ENCODE measurements around the gene ZIM2.
"Not testable (repeated sequence)": the region's sequence is repeated elsewhere in the genome, so short reads cannot be mapped to it uniquely, and the experiment has no call there.

Gene ZIM2

DNA sequence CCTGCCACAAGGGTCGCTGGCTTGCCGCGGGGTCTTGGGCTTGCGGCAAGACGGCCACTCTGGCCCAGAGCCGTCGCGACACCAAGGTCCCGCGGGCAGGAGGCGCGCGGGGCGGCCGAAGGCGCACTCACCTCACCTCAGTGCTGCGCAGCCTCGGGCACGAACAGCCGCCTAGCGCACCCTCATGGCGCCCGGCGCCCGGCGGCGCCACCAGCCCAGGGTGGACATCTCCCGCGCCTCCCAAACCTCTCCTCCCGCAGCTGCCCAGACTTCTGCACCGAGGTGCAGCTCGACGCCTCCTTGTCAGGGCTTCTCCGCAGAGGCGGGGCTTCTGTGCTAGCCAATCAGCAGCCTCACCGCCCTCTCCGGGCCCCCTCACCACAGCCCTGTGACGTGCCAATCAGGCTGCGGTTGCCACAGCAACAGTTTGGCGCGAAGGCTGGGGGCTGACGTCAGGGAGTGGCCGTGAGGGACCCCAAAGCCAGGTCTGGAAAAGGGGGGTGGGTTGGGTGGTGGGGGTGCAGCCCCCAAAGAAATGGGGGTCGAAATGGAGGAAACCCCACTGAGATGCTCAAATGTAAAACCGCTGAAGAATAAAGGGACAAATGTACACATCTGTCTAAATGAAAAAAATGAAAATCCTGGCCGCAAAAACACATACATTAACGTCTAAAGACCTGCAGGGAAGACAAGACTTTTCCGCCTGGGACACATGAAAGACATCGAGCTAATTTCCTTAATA, at the start of gene ZIM2, which contains the start of gene PEG3:
Gene ZIM2, minus strand, starts transcription at position 276 of the 742 bp plus-strand sequence. CDS start 16,449 bp downstream, outside the sequence.
Gene PEG3, minus strand, starts transcription at position 276 of the 742 bp plus-strand sequence. CDS start 16,071 bp downstream, outside the sequence.
- DNase-seq (ENCODE audit: low read depth in 3 of 3, low spot score in 1 of 3): no peak

DNA sequence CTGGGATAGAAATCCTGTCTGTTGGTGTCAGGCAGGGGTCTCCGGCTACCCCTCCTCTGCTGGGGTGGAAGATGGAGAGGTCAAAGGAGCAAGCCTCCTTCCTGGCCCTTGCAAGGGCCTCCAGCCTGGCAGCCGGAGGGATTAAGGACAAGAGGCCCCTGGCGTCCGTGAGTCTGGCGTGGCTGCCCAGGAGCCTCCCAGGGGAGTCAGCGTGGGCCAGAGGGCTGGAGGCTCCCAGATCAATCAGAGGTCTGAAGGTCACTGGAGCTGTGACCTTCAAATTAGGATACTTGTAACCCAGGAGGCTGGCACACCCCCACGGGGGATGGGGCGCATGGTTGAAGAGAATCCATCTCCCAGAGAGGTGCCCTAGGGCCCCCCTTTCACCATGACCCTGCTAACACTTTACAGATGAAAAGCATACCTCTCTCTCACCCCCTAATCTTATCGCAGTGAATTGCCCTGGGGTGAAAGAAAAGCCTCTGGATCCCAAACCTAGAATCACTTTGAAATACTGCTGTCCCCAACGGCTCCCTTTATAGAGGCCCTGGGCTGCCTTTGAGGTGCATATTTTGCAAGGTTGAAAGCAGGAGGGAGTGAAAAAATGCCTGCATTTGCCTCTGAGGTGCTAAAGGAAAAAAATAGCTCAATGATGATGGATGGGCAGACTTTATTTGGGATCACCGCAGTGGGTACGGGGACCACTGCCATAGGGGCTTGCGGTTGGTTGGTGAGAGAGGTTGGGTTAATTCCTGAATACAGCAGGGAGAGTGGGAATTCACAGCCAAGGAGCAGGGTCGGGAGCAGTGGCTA, 44.9 kb upstream of the ZIM2 start:
- no peak for DNase-seq (ENCODE audit: low read depth in 3 of 3, low spot score in 1 of 3)

DNA sequence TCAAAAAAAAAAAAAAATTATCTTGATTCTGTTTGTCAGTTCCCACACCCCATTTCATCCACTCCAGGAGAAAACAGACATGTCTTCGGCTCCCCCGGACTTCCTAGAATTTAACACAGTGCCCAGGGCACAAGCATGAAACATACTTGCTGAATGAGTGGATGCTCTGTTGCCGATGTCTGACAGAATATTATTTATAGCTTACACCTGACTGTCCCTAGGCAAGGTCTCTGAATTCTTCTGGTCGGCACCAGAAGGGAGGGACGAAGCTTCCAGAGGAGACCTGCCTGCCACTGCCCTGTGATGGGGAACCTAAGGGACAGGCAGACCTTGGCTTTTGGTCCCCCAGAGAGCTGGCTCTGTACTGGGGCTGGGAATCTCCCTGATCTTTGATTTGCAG, 43.9 kb upstream of the ZIM2 start:
- DNase-seq (ENCODE audit: low read depth in 3 of 3, low spot score in 1 of 3): no peak

DNA sequence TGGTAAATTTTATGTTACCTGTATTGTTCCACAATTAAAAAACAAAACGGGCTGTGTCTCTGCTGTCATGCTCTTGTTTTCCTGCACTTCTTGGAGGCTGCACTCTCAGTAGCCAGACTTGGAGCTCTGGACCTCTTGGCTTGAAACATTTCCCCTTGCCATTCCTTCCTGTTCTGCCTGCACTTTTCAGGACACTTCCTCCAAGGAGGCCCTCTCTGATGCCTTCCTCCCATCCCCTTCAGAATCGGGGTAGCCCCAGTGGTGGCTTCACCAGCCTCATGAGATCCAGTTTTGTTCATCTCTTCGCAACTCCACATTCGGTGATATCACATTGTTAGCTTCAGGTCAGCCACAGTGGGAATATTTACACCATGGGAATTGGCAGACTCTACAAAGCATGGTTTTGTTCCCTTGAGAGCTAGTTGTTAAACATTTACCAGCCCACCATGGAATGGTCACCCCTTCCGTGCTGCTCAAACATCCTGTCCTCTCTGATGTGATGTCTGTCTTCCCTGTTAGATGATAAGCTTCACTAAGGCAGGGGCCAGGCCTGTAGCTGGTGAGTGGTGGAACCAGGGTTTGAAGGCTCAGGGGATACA, 40.2 kb upstream of the ZIM2 start:
- DNase-seq (ENCODE audit: low read depth in 3 of 3, low spot score in 1 of 3): no peak

DNA sequence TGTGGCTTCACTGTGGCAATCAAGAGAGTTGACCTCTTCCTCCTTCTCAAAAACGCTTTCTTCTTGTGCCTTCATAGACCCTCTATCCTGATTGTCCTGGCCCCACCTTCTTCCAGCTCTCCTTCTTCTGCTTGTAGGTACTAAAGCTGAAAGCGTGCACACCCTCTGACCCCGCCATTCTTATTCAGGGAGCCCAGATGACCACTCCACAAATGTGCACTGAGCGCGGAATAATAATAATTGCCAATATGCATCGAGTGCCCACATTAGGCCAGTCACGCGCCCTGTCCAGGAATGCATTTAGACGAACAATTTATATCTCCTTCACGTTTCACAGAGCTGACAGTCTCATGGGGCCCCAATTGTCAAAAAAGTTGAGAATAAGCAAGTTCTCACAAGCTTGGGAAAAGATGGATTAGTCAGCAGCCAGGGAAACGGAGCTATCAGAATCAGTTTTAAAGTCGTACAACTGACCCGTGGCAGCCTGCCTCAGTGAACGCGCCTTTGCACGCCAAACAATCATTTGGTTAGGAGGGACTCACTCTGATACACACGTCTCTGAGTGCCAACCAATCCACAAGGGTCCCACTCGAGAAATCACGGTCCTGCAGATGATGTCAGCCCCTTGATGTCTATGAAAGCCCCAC, 36.7 kb upstream of the ZIM2 start:
- no peak for DNase-seq (ENCODE audit: low read depth in 3 of 3, low spot score in 1 of 3)

DNA sequence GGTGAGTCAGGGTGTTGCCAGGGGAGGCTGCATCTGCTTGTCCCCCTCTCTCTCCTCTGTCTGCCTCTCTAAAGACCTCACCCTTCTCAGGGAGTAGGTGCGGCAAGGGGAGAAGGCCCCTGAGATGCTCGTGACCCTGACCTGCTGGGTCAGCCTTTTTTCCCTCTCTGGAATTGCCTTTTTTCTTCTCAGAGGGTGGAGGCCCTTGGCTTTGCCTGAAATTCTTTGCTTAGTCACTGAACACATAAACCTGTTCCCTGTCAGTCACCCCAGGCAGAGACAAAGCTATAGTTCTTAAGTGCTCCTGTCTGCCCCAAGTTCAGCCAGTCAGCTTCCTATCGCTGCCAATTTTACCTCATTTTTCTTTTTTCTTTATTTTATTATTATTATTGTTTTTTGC, 35.2 kb upstream of the ZIM2 start:
- DNase-seq (ENCODE audit: low read depth in 3 of 3, low spot score in 1 of 3): no peak

DNA sequence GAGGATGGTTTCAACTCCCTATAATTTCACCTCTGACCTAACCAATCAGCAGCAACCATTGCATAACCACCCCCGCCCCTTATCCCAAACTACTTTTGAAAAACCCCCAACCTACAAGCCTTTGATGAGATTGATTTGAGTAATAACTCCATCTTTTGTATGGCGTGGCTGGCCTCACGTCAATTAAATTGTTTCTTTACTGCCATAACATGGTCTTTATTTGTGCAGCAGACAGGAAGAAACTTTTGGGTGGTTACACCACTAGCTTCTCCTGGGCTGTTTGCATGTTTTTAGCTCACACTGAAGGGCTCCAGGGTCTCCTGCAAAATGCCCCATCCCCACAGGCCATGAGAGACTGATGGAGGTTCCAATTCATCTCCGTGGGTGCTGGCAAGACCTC, 34.0 kb upstream of the ZIM2 start:
- DNase-seq (ENCODE audit: low read depth in 3 of 3, low spot score in 1 of 3): no peak

DNA sequence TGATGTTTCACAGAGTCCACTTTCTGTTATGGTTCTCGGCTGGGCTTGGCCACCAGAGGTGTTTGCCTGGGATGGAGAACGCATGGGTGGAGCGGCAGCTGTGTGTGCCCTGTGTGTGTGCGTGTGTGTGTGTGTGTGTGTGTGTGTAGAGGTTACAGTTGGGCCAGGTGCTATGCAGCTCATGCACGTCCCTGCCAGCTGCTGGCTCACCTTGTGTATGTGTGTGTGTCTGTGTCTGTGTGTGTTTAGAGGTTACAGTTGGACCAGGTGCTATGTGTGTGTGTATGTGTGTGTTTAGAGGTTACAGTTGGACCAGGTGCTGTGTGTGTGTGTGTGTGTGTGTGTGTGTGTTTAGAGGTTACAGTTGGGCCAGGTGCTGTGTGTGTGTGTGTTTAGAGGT, 33.0 kb upstream of the ZIM2 start:
- DNase-seq (ENCODE audit: low read depth in 3 of 3, low spot score in 1 of 3): no peak

DNA sequence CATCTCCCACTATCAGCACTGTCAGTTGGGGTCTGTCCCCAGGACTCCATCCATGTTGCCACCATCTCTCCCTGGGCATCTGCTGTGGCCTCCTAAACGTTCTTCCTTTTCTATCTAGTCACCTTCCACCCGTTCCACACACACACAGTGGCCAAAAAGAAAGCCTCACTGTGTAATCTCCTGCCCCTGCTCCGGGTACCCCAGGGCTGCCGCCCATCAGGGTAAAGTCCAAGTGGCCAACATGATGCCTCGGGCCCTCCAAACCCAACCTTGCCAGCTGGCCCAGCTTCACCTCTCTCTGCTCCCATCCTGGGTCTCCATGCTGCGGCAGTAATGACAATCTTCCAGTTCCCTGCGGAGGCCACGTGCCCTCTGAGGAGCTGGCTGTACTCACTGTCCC, 29.4 kb upstream of the ZIM2 start:
- DNase-seq (ENCODE audit: low read depth in 3 of 3, low spot score in 1 of 3): no peak

DNA sequence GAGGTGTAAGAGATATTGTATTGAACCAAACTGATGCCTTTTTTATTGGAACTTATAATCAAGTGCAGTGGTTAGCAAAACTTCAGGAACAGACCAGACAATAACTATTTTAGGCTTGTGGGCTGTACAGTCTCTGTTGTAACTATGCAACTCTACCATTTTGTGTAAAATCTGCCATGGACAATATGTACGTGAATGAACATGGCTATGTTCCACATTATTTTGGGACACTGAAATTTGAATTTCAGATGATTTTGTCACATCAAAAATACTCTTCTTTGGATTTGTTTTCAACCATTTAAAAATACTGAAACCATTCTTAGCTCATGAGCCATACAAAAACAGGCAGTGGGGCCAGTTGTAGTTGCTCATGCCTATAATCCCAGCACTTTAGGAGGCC, 27.9 kb upstream of the ZIM2 start:
- no peak for DNase-seq (ENCODE audit: low read depth in 3 of 3, low spot score in 1 of 3)

DNA sequence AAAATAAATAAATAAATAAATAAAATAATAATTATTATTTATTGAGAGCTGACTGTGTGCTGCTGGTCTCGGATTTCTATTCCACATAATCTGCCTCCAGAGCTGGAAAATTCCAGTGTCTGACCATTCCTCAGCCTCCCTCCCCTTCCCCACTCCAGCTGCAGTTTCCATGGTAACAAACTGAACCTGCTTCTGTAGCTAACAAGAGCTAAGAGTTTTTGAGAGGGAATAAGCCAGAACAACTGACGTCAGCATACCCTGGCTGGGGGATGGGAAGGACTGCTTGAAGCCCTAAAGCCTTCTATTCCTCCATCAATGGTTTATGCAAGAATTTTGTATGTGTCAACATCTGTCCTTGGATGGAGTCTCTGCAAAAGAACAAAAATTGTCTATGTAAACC, 26.0 kb upstream of the ZIM2 start:
- no peak for DNase-seq (ENCODE audit: low read depth in 3 of 3, low spot score in 1 of 3)

DNA sequence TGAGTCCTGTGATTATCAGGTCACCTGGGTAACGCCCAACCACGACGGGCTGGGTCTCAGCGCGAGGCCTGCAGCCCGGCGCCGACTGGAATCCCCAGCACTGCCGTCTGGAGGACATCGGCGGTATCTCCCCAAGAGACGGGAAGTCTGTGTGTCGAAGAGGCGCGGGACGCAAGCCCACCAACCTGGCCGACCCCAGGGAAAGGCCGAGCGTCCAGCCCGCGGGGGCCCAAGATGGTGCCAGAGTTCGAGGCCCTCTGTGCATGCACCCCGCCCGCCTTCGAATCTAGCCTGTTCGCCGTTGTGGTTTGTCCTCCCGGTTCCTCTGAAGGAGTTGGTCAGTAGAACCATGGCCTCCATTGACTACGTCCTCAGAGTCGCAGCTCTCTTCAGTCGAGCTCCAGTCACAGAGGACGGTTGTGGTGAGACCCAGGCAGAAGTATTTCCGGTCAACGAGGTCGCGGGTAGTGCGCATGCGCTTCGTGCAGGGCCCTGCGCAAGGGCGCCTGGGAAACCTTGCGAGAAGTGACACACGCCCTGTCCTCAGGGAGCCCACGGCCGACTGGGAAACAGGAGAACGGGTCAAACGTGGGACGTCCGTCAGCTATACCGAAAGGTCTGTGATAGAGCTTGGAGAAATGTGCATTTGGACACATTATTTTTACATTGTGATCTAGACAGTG, 24.1 kb upstream of the ZIM2 start:
- DNase-seq (ENCODE audit: low read depth in 3 of 3, low spot score in 1 of 3): no peak

DNA sequence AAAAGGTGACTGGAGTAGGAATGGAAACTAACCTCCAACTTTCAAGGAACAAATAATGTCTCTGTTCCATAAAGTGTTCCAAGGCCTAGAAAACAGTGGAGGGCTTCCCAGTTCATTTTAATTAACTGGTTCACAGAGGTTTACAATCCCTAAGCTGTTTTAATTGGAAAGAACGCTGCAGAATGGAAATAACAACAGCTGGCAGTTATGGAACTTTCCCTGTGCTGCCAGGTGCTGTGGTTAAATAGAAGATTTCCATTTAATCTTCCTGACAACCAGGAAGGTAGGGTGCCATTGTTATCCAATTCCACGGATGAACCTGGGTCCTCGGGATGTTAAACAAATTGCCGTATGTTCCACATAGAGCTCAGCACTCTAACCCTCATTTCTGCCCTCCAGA, 22.2 kb upstream of the ZIM2 start:
- DNase-seq (ENCODE audit: low read depth in 3 of 3, low spot score in 1 of 3): no peak

DNA sequence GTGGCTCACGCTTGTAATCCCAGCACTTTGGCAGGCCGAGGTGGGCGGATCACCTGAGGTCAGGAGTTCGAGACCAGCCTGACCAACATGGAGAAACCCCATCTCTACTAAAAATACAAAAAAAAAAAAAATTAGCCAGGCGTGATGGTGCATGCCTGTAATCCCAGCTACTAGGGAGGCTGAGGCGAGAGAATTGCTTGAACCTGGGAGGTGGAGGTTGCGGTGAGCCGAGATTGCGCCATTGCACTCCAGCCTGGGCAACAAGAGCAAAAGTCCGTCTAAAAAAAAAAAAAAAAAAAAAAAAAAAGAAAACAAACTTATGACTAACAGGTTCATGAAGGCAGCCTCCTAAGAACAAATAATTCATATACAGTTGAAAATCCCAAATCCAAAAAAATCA, 19.9 kb upstream of the ZIM2 start:
- DNase-seq (ENCODE audit: low read depth in 3 of 3, low spot score in 1 of 3): not testable (repeated sequence)

DNA sequence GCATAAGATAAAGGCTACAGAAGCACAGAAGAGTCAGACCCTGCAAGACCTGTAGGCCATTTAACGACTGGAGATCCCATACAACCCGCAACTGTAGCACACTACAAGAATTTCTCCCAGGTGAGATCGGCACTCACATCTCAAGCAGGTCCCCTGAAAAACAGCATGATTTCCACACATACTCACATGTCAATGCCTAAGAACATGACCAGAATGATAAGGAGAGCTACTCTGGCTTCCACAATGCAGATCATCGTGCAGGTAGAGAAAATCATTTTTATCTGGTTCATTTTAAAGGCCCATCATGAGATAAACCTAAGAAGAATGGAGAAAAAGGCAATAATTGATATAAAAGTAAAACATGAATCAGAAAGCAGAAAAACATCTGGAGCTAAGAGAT, 17.5 kb upstream of the ZIM2 start:
- no peak for DNase-seq (ENCODE audit: low read depth in 3 of 3, low spot score in 1 of 3)

DNA sequence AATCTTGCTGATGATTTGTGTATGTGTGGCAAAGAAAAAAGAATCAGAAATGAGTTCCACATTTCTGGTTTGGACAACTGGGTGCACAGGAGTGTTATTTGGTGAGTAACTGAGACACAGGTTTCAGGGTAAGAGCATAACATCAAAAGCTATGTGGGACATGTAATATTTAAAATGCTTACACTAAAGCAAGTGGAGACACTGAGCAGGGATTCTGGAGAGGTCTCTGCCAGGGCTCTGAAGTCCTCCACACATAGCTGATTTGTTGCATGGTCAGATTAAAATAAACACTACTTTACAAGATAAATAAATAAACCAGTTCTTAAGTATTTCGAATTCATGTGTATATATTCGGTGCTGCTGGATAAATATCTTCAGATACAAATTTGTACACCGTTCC, 16.3 kb upstream of the ZIM2 start:
- DNase-seq (ENCODE audit: low read depth in 3 of 3, low spot score in 1 of 3): no peak

DNA sequence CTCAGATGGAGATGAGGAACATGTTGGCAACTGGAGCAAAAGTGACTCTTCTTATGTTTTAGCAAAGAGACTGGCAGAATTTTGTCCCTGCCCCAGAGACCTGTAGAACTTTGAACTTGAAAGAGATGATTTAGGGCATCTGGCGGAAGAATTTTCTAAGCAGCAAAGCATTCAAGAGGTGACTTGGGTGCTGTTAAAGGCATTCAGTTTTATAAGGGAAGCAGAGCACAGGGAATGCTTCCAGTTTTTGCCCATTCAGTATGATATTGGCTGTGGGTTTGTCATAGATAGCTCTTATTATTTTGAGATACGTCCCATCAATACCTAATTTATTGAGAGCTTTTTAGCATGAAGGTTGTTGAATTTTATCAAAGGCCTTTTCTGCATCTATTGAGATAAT, 11.8 kb upstream of the ZIM2 start:
- DNase-seq (ENCODE audit: low read depth in 3 of 3, low spot score in 1 of 3): not testable (repeated sequence)

DNA sequence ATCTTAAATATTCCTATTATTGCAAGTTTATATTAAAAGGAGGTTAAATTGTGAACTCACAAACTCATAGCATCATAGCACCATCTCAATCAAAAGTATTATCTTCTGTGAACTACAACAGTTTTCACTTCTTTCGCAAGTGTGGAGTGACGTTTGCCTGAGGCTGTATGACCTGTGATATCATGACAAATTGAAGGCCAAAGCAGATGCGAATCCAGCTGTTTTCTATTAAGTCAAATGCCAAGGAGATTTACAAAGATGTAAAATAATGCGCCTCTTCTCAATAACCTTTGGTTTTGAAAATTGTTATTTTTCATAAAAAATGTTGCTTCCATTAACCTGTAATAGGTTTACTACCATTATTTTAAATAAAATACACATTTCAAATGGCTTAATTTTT, 7.6 kb upstream of the ZIM2 start:
- DNase-seq (ENCODE audit: low read depth in 3 of 3, low spot score in 1 of 3): no peak

DNA sequence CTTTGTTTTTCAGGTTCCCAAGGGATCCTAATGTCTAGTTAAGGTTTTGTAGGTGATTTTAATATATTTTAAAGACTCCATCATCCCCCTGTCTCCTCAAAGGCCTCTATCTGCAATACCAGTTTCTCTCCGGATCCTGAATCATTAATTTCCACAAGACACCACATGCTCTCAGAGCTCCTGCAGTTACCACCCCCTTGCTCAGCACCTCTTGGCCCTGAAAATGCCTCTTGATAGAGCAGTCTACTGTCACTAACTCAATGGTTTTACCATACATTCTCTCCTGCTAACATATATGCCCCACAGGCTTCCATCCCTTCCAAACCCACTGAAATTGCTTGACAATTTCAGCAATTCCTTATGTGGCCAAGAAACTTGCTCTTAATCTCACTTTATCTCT, 1.9 kb upstream of the ZIM2 start:
- no peak for DNase-seq (ENCODE audit: low read depth in 3 of 3, low spot score in 1 of 3)

DNA sequence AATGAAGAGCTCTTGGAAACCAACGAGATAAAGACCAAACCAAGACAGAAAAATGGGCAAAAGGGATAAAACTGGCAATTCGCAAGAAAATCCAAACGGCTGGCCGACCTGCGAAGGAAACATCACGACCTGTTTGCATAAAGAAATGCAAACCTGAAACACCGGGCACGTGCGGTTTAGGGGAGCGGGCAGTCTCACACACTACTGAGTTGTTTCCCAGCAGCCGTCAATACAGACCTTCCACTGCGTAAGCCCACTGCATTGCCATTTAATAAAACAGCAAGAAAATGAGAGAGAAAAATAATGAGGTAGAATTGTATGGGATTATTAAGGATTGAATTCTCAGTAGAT, 642 bp upstream of the ZIM2 start:
- no peak for DNase-seq (ENCODE audit: low read depth in 3 of 3, low spot score in 1 of 3)

Measured in stimulated activated CD4-positive, alpha-beta T cell treated with anti-CD3 and anti-CD28 coated beads, TNF-alpha, amount 100 ng/mL, for 1 hour (primary cell).